Measurements from ENCODE around the gene ZSCAN5A.

The ZSCAN5A gene

DNA sequence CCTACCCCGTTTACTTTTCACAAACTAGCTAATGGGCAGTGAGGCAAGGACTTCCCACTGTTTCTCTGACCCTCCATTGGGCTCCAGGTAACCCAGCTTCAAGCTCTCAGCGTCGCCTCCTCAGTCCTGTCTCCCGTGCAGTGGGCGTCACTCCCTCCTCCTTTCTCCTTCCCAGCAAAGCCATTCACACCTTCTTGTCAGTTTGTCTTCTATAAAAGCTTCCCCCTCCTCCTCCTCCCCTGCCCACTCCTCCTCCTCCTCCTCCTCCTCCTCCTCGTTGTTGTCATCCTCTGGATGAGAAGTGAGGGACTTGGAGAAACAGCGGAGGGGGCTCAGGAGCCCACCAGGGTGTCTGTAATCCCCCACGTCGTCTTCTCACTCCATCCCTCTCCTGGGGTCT is 140.6 kb downstream of the ZSCAN5A start:
- no peaks in the 10 kb centered on the region for H3K27me3 ChIP-seq (ENCODE audit: low read length)
- TF ChIP-seq CTCF (IDR thresholded peaks at IDR 0.05; ENCODE audit: insufficient read depth, low read length, poor library complexity, severe bottlenecking) (no peak), EZH2phosphoT487 (conservative IDR thresholded peaks at IDR 0.05; ENCODE audit: low read length) (no peak)
- H3F3A ChIP-seq (ENCODE audit: insufficient read depth) = no peaks in the 10 kb centered on the region
- no peak overlapping the region for H3K27ac ChIP-seq (ENCODE audit: low read depth, low read length)
- H3K9me2 ChIP-seq (replicated peaks; ENCODE audit: insufficient read depth, low read length) = no peaks in the 10 kb centered on the region
- H3K4me3 ChIP-seq (ENCODE audit: insufficient read depth, low read length, poor library complexity, severe bottlenecking) = no peak overlapping the region
- no peaks in the 10 kb centered on the region for H4K20me1 ChIP-seq (ENCODE audit: low read depth, low read length)
- no peaks in the 10 kb centered on the region for H3K9me3 ChIP-seq (ENCODE audit: insufficient read depth, low read length)
- no peaks in the 10 kb centered on the region for H3K36me3 ChIP-seq (ENCODE audit: low read length)
- H2AFZ ChIP-seq (ENCODE audit: low read depth, low read length, severe bottlenecking) = no peak overlapping the region
- no peak overlapping the region for H3K9ac ChIP-seq (ENCODE audit: low read length)
- H3K4me2 ChIP-seq (ENCODE audit: low read depth, low read length, poor library complexity, severe bottlenecking) = no peak overlapping the region
- no peaks in the 10 kb centered on the region for H3K79me2 ChIP-seq (ENCODE audit: insufficient read depth, low read length)

Data from SU-DHL-6 (cell line).